ENCODE results near the gene SRSF6.
"Not testable (repeated sequence)": the region's sequence is repeated elsewhere in the genome, so short reads cannot be mapped to it uniquely, and the experiment has no call there.

Gene SRSF6

GRCh38 chr20:43473381-43473704 is 15.6 kb downstream of the SRSF6 start:
- no peak for DNase-seq (ENCODE audit: low read depth in 2 of 2, low spot score in 1 of 2)

GRCh38 chr20:43477193-43477592 is 19.5 kb downstream of the SRSF6 start:
- DNase-seq (ENCODE audit: low read depth in 2 of 2, low spot score in 1 of 2), result no peak

- no peak for DNase-seq (ENCODE audit: low read depth in 2 of 2, low spot score in 1 of 2)
These were observed 19.9 kb downstream of the SRSF6 start for GRCh38 chr20:43477619-43478018.

- no peak for DNase-seq (ENCODE audit: low read depth in 2 of 2, low spot score in 1 of 2)
These were observed 32.3 kb downstream of the SRSF6 start for GRCh38 chr20:43490038-43490437.

GRCh38 chr20:43492101-43492500 is 34.4 kb downstream of the SRSF6 start:
- no peak for DNase-seq (ENCODE audit: low read depth in 2 of 2, low spot score in 1 of 2)

GRCh38 chr20:43495388-43495787 is 37.7 kb downstream of the SRSF6 start:
- DNase-seq (ENCODE audit: low read depth in 2 of 2, low spot score in 1 of 2), result no peak

GRCh38 chr20:43502021-43502420 is 44.3 kb downstream of the SRSF6 start:
- not testable (repeated sequence) for DNase-seq (ENCODE audit: low read depth in 2 of 2, low spot score in 1 of 2)

- DNase-seq (ENCODE audit: low read depth in 2 of 2, low spot score in 1 of 2), result no peak
These were observed 48.5 kb downstream of the SRSF6 start for GRCh38 chr20:43506238-43506637.

- DNase-seq (ENCODE audit: low read depth in 2 of 2, low spot score in 1 of 2), result no peak
These were observed 49.7 kb downstream of the SRSF6 start, which contains the start of gene L3MBTL1 for GRCh38 chr20:43507150-43508080. Gene L3MBTL1, plus strand, starts transcription at chr20:43507697. Its CDS starts 5,807 bp downstream, at chr20:43513504.

GRCh38 chr20:43508106-43508505 is 50.4 kb downstream of the SRSF6 start:
- no peak for DNase-seq (ENCODE audit: low read depth in 2 of 2, low spot score in 1 of 2)

- DNase-seq (ENCODE audit: low read depth in 2 of 2, low spot score in 1 of 2), result no peak
These were observed 50.9 kb downstream of the SRSF6 start for GRCh38 chr20:43508604-43509040.

GRCh38 chr20:43511879-43512278 is 54.2 kb downstream of the SRSF6 start:
- no peak for DNase-seq (ENCODE audit: low read depth in 2 of 2, low spot score in 1 of 2)

GRCh38 chr20:43513372-43513930 is 55.8 kb downstream of the SRSF6 start:
- no peak for DNase-seq (ENCODE audit: low read depth in 2 of 2, low spot score in 1 of 2)

Measured in stimulated activated CD8-positive, alpha-beta memory T cell treated with anti-CD3 and anti-CD28 coated beads, Interleukin-4, amount 100 ng/mL, for 1 hour (primary cell).